HCT116 (cell line): Measurements from ENCODE around the gene KPNB1. TPM values are rescaled to one million over a fixed set of nuclear protein-coding genes. Genes with fewer than 3 reads are reported as not detected.

ENCODE experiments used
- ATAC-seq: fragments of 200-7000 bp; cut with Tn5 transposase; 2 replicates; pipeline ENCODE4 v1.9.1; 2020; ENCODE audit warnings: mild to moderate bottlenecking, moderate library complexity
- BruUV-seq: library from RNA; stranded (reverse); fragments of 400-500 nt; replicated peaks from 2 replicates; lab custom pipeline; 2021; lab: Mats Ljungman, UMichigan
- CTCF ChIA-PET: fragments of 300-600 bp; sonication (Branson Sonifier 250); formaldehyde crosslinking; loops from one replicate; lab custom pipeline; 2021; ENCODE audit warnings: antibody characterized with exemption; lab: Charles Lee
- POLR2A ChIA-PET: fragments of 300-600, 350-600 bp; sonication (Branson Sonifier 250); formaldehyde crosslinking; loops from one replicate; lab custom pipeline; 2021; ENCODE audit warnings: antibody characterized with exemption; lab: Charles Lee
- RAD21 ChIA-PET, 2 experiments: fragments of 300-600 bp; sonication (Branson Sonifier 250); formaldehyde crosslinking; loops; one replicate each; lab custom pipeline; 2023; ENCODE audit warnings: low total read pairs in 2 of 2; ENCODE audit not compliant: uncharacterized antibody in 2 of 2, unreplicated experiment in 2 of 2, low non-redundant PET in 1 of 2; lab: Charles Lee
- DNase-seq: peaks from one replicate; pipeline ENCODE4 v3.0.0-alpha.2; 2010; ENCODE audit warnings: low read depth, low spot score
- H2AFZ ChIP-seq: fragments of 200-600 bp; shearing (Covaris generic), sonication (generic); 2 replicates; pipeline ENCODE4 v1.6.1; 2017; ENCODE audit warnings: low read depth, mixed run types, mixed read lengths, antibody characterized with exemption, low read length; ENCODE audit not compliant: poor library complexity, severe bottlenecking
- H3K27ac ChIP-seq: 2 replicates; pipeline ENCODE4 v1.5.1; 2012; ENCODE audit warnings: low read depth, low read length
- H3K27me3 ChIP-seq: fragments of 200-600 bp; sonication (generic); 2 replicates; pipeline ENCODE4 v1.6.1; 2016; ENCODE audit warnings: mixed run types, low read length, mixed read lengths; ENCODE audit not compliant: insufficient read depth
- H3K36me3 ChIP-seq, 2 experiments: fragments of 200-500 bp in 1 of 2; fragments of 200-600 bp in 1 of 2; sonication (Bioruptor generic) in 1 of 2; sonication (generic) in 1 of 2; 2 replicates each; pipeline versions ENCODE4 v1.5.1 to v1.6.1; 2014 to 2016; ENCODE audit warnings: low read length in 2 of 2, inconsistent platforms in 1 of 2, mixed read lengths in 1 of 2, mixed run types in 1 of 2; ENCODE audit not compliant: insufficient read depth in 2 of 2, control insufficient read depth in 1 of 2
- H3K4me1 ChIP-seq, 2 experiments: fragments of 200-600 bp in 1 of 2; sonication (generic) in 1 of 2; 2 replicates each; pipeline versions ENCODE4 v1.5.1 to v1.6.1; 2012 to 2017; ENCODE audit warnings: low read length in 2 of 2, inconsistent platforms in 1 of 2, mild to moderate bottlenecking in 1 of 2, mixed read lengths in 1 of 2, mixed run types in 1 of 2, moderate library complexity in 1 of 2; ENCODE audit not compliant: insufficient read depth in 2 of 2, control insufficient read depth in 1 of 2
- H3K4me2 ChIP-seq: fragments of 200-600 bp; sonication (generic); 2 replicates; pipeline ENCODE4 v1.6.1; 2017; ENCODE audit warnings: mixed run types, low read length, mixed read lengths
- H3K4me3 ChIP-seq, 2 experiments: fragments of 200-600 bp in 1 of 2; sonication (generic) in 1 of 2; replicated peaks in 1 of 2; 2 replicates each; pipeline ENCODE4 v1.5.1; 2011 to 2016; ENCODE audit warnings: low read length in 2 of 2, control low read depth in 1 of 2, low read depth in 1 of 2, mild to moderate bottlenecking in 1 of 2, mixed read lengths in 1 of 2, mixed run types in 1 of 2
- H3K79me2 ChIP-seq: fragments of 200-600 bp; sonication (generic); 2 replicates; pipeline ENCODE4 v1.6.1; 2017; ENCODE audit warnings: mild to moderate bottlenecking, mixed run types, low read length, moderate library complexity, mixed read lengths; ENCODE audit not compliant: insufficient read depth
- H3K9ac ChIP-seq: fragments of 200-600 bp; sonication (generic); 2 replicates; pipeline ENCODE4 v1.6.1; 2016; ENCODE audit warnings: low read length, mixed read lengths
- H3K9me2 ChIP-seq: fragments of 200-600 bp; sonication (generic), shearing (Covaris generic); 2 replicates; pipeline ENCODE4 v1.6.1; 2017; ENCODE audit warnings: mixed run types, mild to moderate bottlenecking, moderate library complexity; ENCODE audit not compliant: insufficient read depth
- H3K9me3 ChIP-seq, 2 experiments: fragments of 200-500 bp in 1 of 2; fragments of 200-600 bp in 1 of 2; sonication (Bioruptor generic) in 1 of 2; sonication (generic) in 1 of 2; 2 replicates each; pipeline ENCODE4 v1.6.1; 2014 to 2017; ENCODE audit warnings: low read length in 2 of 2, mixed read lengths in 2 of 2, inconsistent platforms in 1 of 2, low read depth in 1 of 2, mild to moderate bottlenecking in 1 of 2, mixed run types in 1 of 2, moderate library complexity in 1 of 2; ENCODE audit not compliant: control insufficient read depth in 1 of 2, insufficient read depth in 1 of 2
- H4K20me1 ChIP-seq: fragments of 200-600 bp; sonication (generic), shearing (Covaris generic); 2 replicates; pipeline ENCODE4 v1.6.1; 2017; ENCODE audit warnings: mixed run types, mild to moderate bottlenecking, moderate library complexity; ENCODE audit not compliant: insufficient read depth
- CBX3 ChIP-seq: IDR thresholded peaks from 2 replicates; pipeline ENCODE4 v1.6.1; 2012; ENCODE audit warnings: low read depth
- CEBPB ChIP-seq: IDR thresholded peaks from 2 replicates; pipeline ENCODE4 v1.6.1; 2012; ENCODE audit warnings: low read depth
- EZH2phosphoT487 ChIP-seq: fragments of 200-600 bp; IDR thresholded peaks from 2 replicates; pipeline ENCODE4 v1.6.1; 2018; ENCODE audit warnings: antibody characterized with exemption, borderline replicate concordance
- JUND ChIP-seq: IDR thresholded peaks from 2 replicates; pipeline ENCODE4 v1.6.1; 2012
- POLR2AphosphoS5 ChIP-seq: IDR thresholded peaks from 2 replicates; pipeline ENCODE4 v1.6.1; 2011; ENCODE audit warnings: mild to moderate bottlenecking, low read depth, low read length, moderate library complexity
- YY1 ChIP-seq: IDR thresholded peaks from 2 replicates; pipeline ENCODE4 v1.6.1; 2011; ENCODE audit warnings: low read length, low read depth, moderate library complexity, mild to moderate bottlenecking; ENCODE audit not compliant: insufficient replicate concordance; ENCODE audit errors: extremely low read depth
- ZFX ChIP-seq: fragments of 450-650 bp; IDR thresholded peaks from 2 replicates; pipeline ENCODE4 v1.6.1; 2017
- ZNF274 ChIP-seq: fragments of 200-500 bp; sonication (Bioruptor generic); IDR thresholded peaks from 2 replicates; pipeline ENCODE4 v1.6.1; 2014; ENCODE audit warnings: mild to moderate bottlenecking, low read depth, low read length, inconsistent platforms
- intact Hi-C: fragments of 100-400 bp; cut with micrococcal nuclease; formaldehyde crosslinking; loops from 2 replicates; pipeline ENCODE4 v1.10.0; 2022
- total RNA-seq: library from RNA; stranded (reverse); gene quantifications from one replicate; pipeline ENCODE4 v1.2.1, GENCODE V29; 2021; ENCODE audit not compliant: unreplicated experiment
- TF ChIP-seq, protein P1 (sequence below): IDR thresholded peaks from 2 replicates; pipeline ENCODE4 v1.6.1; 2012
- TF ChIP-seq, protein P2 (sequence below): IDR thresholded peaks from 2 replicates; pipeline ENCODE4 v1.6.1; 2012; ENCODE audit warnings: low read depth
- TF ChIP-seq, protein P3 (sequence below): IDR thresholded peaks from 2 replicates; pipeline ENCODE4 v1.6.1; 2012
- TF ChIP-seq, protein P4 (sequence below), 3 experiments: fragments of 200-600 bp in 1 of 3; sonication (generic) in 1 of 3; IDR thresholded peaks in 2 of 3; conservative IDR thresholded peaks in 1 of 3; 2 replicates each; pipeline ENCODE4 v1.5.1; 2012 to 2017; ENCODE audit warnings: low read depth in 2 of 3, low read length in 2 of 3, antibody characterized with exemption in 1 of 3, borderline replicate concordance in 1 of 3, control low read depth in 1 of 3, mild to moderate bottlenecking in 1 of 3, mixed read lengths in 1 of 3, mixed run types in 1 of 3, moderate library complexity in 1 of 3; ENCODE audit not compliant: insufficient read depth in 1 of 3

Gene KPNB1
- total RNA-seq, 1 experiment from 2014 or later: 526 TPM

DNA sequence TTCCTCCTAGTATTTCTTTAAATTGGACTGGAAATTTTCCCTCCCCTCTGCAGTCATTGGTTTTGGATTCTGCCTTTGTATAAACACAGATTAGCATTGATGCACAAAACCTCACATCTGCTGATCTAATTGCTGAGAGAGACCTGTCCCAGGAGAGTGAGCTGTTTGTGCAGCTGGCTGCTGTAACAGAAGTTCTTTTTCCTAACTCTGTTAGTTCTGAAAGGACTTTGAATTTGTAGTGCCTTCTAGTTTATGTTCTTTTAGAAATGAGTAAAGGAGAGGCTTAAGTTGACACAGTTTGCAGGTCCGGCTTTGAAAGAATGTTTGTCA, 45.2 kb upstream of the KPNB1 start:
- RAD21 ChIA-PET: no interaction called here
- Histone ChIP-seq H3K79me2 (no peaks in the 10 kb centered on the region), H3K27ac (no peak overlapping the region), H3K9ac (no peak overlapping the region), H3K4me2 (no peak overlapping the region)
- CTCF ChIA-PET: interaction anchor here (1.4 kb wide), 1 partner anchor 14 kb away, joined by 6 read pairs; no protein-coding TSS in a partner anchor
- DNase-seq: no peak
- no TSS peak for BruUV-seq
- intact Hi-C loops: no loop called here
- POLR2A ChIA-PET: no interaction called here
- TF ChIP-seq, protein P1, sequence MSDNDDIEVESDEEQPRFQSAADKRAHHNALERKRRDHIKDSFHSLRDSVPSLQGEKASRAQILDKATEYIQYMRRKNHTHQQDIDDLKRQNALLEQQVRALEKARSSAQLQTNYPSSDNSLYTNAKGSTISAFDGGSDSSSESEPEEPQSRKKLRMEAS: no peak
- TF ChIP-seq ZNF274 (no peak), CBX3 (no peak), YY1 (no peak), POLR2AphosphoS5 (no peak), CEBPB (no peak), ZFX (no peak), EZH2phosphoT487 (no peak), JUND (no peak)
- TF ChIP-seq, protein P2, sequence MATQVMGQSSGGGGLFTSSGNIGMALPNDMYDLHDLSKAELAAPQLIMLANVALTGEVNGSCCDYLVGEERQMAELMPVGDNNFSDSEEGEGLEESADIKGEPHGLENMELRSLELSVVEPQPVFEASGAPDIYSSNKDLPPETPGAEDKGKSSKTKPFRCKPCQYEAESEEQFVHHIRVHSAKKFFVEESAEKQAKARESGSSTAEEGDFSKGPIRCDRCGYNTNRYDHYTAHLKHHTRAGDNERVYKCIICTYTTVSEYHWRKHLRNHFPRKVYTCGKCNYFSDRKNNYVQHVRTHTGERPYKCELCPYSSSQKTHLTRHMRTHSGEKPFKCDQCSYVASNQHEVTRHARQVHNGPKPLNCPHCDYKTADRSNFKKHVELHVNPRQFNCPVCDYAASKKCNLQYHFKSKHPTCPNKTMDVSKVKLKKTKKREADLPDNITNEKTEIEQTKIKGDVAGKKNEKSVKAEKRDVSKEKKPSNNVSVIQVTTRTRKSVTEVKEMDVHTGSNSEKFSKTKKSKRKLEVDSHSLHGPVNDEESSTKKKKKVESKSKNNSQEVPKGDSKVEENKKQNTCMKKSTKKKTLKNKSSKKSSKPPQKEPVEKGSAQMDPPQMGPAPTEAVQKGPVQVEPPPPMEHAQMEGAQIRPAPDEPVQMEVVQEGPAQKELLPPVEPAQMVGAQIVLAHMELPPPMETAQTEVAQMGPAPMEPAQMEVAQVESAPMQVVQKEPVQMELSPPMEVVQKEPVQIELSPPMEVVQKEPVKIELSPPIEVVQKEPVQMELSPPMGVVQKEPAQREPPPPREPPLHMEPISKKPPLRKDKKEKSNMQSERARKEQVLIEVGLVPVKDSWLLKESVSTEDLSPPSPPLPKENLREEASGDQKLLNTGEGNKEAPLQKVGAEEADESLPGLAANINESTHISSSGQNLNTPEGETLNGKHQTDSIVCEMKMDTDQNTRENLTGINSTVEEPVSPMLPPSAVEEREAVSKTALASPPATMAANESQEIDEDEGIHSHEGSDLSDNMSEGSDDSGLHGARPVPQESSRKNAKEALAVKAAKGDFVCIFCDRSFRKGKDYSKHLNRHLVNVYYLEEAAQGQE: no peak
- TF ChIP-seq, protein P3, sequence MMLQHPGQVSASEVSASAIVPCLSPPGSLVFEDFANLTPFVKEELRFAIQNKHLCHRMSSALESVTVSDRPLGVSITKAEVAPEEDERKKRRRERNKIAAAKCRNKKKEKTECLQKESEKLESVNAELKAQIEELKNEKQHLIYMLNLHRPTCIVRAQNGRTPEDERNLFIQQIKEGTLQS: no peak
- TF ChIP-seq, protein P4, sequence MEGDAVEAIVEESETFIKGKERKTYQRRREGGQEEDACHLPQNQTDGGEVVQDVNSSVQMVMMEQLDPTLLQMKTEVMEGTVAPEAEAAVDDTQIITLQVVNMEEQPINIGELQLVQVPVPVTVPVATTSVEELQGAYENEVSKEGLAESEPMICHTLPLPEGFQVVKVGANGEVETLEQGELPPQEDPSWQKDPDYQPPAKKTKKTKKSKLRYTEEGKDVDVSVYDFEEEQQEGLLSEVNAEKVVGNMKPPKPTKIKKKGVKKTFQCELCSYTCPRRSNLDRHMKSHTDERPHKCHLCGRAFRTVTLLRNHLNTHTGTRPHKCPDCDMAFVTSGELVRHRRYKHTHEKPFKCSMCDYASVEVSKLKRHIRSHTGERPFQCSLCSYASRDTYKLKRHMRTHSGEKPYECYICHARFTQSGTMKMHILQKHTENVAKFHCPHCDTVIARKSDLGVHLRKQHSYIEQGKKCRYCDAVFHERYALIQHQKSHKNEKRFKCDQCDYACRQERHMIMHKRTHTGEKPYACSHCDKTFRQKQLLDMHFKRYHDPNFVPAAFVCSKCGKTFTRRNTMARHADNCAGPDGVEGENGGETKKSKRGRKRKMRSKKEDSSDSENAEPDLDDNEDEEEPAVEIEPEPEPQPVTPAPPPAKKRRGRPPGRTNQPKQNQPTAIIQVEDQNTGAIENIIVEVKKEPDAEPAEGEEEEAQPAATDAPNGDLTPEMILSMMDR (IDR thresholded peaks at IDR 0.05 in 2 of 3, conservative IDR thresholded peaks at IDR 0.05 in 1 of 3; ENCODE audit: borderline replicate concordance in 1 of 3, insufficient read depth in 1 of 3, low read depth in 2 of 3, low read length in 2 of 3): no peak
- TF ChIP-seq, all 23 proteins: peak for 0
- 0 out of 2 replicates have a peak, but pooled peaks cover 10% of the 10 kb centered on the region for H4K20me1 ChIP-seq
- H2AFZ ChIP-seq: no peak overlapping the region
- no peak overlapping the region for H3K4me3 ChIP-seq
- peaks cover 50 to 66% of the 10 kb centered on the region in 2 experiments for H3K36me3 ChIP-seq
- H3K4me1 ChIP-seq: no peaks in the 10 kb centered on the region
- H3K27me3 ChIP-seq: no peaks in the 10 kb centered on the region
- ATAC-seq: no peak
- no peaks in the 10 kb centered on the region for H3K9me2 ChIP-seq
- H3K9me3 ChIP-seq: no peaks in the 10 kb centered on the region
